HCT116 (cell line): ENCODE results near the gene CLEC18A. TPM values are rescaled to one million over a fixed set of nuclear protein-coding genes. Genes with fewer than 3 reads are reported as not detected.

ENCODE experiments used
- ATAC-seq: fragments of 200-7000 bp; cut with Tn5 transposase; 2 replicates; pipeline ENCODE4 v1.9.1; 2020; ENCODE audit warnings: mild to moderate bottlenecking, moderate library complexity
- BruUV-seq: library from RNA; stranded (reverse); fragments of 400-500 nt; replicated peaks from 2 replicates; lab custom pipeline; 2021; lab: Mats Ljungman, UMichigan
- CTCF ChIA-PET: fragments of 300-600 bp; sonication (Branson Sonifier 250); formaldehyde crosslinking; loops from one replicate; lab custom pipeline; 2021; ENCODE audit warnings: antibody characterized with exemption; lab: Charles Lee
- POLR2A ChIA-PET: fragments of 300-600, 350-600 bp; sonication (Branson Sonifier 250); formaldehyde crosslinking; loops from one replicate; lab custom pipeline; 2021; ENCODE audit warnings: antibody characterized with exemption; lab: Charles Lee
- RAD21 ChIA-PET, 2 experiments: fragments of 300-600 bp; sonication (Branson Sonifier 250); formaldehyde crosslinking; loops; one replicate each; lab custom pipeline; 2023; ENCODE audit warnings: low total read pairs in 2 of 2; ENCODE audit not compliant: uncharacterized antibody in 2 of 2, unreplicated experiment in 2 of 2, low non-redundant PET in 1 of 2; lab: Charles Lee
- DNase-seq: peaks from one replicate; pipeline ENCODE4 v3.0.0-alpha.2; 2010; ENCODE audit warnings: low read depth, low spot score
- H2AFZ ChIP-seq: fragments of 200-600 bp; shearing (Covaris generic), sonication (generic); 2 replicates; pipeline ENCODE4 v1.6.1; 2017; ENCODE audit warnings: low read depth, mixed run types, mixed read lengths, antibody characterized with exemption, low read length; ENCODE audit not compliant: poor library complexity, severe bottlenecking
- H3K27ac ChIP-seq: 2 replicates; pipeline ENCODE4 v1.5.1; 2012; ENCODE audit warnings: low read depth, low read length
- H3K27me3 ChIP-seq: fragments of 200-600 bp; sonication (generic); 2 replicates; pipeline ENCODE4 v1.6.1; 2016; ENCODE audit warnings: mixed run types, low read length, mixed read lengths; ENCODE audit not compliant: insufficient read depth
- H3K36me3 ChIP-seq, 2 experiments: fragments of 200-500 bp in 1 of 2; fragments of 200-600 bp in 1 of 2; sonication (Bioruptor generic) in 1 of 2; sonication (generic) in 1 of 2; 2 replicates each; pipeline versions ENCODE4 v1.5.1 to v1.6.1; 2014 to 2016; ENCODE audit warnings: low read length in 2 of 2, inconsistent platforms in 1 of 2, mixed read lengths in 1 of 2, mixed run types in 1 of 2; ENCODE audit not compliant: insufficient read depth in 2 of 2, control insufficient read depth in 1 of 2
- H3K4me1 ChIP-seq, 2 experiments: fragments of 200-600 bp in 1 of 2; sonication (generic) in 1 of 2; 2 replicates each; pipeline versions ENCODE4 v1.5.1 to v1.6.1; 2012 to 2017; ENCODE audit warnings: low read length in 2 of 2, inconsistent platforms in 1 of 2, mild to moderate bottlenecking in 1 of 2, mixed read lengths in 1 of 2, mixed run types in 1 of 2, moderate library complexity in 1 of 2; ENCODE audit not compliant: insufficient read depth in 2 of 2, control insufficient read depth in 1 of 2
- H3K4me2 ChIP-seq: fragments of 200-600 bp; sonication (generic); 2 replicates; pipeline ENCODE4 v1.6.1; 2017; ENCODE audit warnings: mixed run types, low read length, mixed read lengths
- H3K4me3 ChIP-seq, 2 experiments: fragments of 200-600 bp in 1 of 2; sonication (generic) in 1 of 2; replicated peaks in 1 of 2; 2 replicates each; pipeline ENCODE4 v1.5.1; 2011 to 2016; ENCODE audit warnings: low read length in 2 of 2, control low read depth in 1 of 2, low read depth in 1 of 2, mild to moderate bottlenecking in 1 of 2, mixed read lengths in 1 of 2, mixed run types in 1 of 2
- H3K79me2 ChIP-seq: fragments of 200-600 bp; sonication (generic); 2 replicates; pipeline ENCODE4 v1.6.1; 2017; ENCODE audit warnings: mild to moderate bottlenecking, mixed run types, low read length, moderate library complexity, mixed read lengths; ENCODE audit not compliant: insufficient read depth
- H3K9ac ChIP-seq: fragments of 200-600 bp; sonication (generic); 2 replicates; pipeline ENCODE4 v1.6.1; 2016; ENCODE audit warnings: low read length, mixed read lengths
- H3K9me2 ChIP-seq: fragments of 200-600 bp; sonication (generic), shearing (Covaris generic); 2 replicates; pipeline ENCODE4 v1.6.1; 2017; ENCODE audit warnings: mixed run types, mild to moderate bottlenecking, moderate library complexity; ENCODE audit not compliant: insufficient read depth
- H3K9me3 ChIP-seq, 2 experiments: fragments of 200-500 bp in 1 of 2; fragments of 200-600 bp in 1 of 2; sonication (Bioruptor generic) in 1 of 2; sonication (generic) in 1 of 2; 2 replicates each; pipeline ENCODE4 v1.6.1; 2014 to 2017; ENCODE audit warnings: low read length in 2 of 2, mixed read lengths in 2 of 2, inconsistent platforms in 1 of 2, low read depth in 1 of 2, mild to moderate bottlenecking in 1 of 2, mixed run types in 1 of 2, moderate library complexity in 1 of 2; ENCODE audit not compliant: control insufficient read depth in 1 of 2, insufficient read depth in 1 of 2
- H4K20me1 ChIP-seq: fragments of 200-600 bp; sonication (generic), shearing (Covaris generic); 2 replicates; pipeline ENCODE4 v1.6.1; 2017; ENCODE audit warnings: mixed run types, mild to moderate bottlenecking, moderate library complexity; ENCODE audit not compliant: insufficient read depth
- ATF3 ChIP-seq: IDR thresholded peaks from 2 replicates; pipeline ENCODE4 v1.6.1; 2012
- CBX3 ChIP-seq: IDR thresholded peaks from 2 replicates; pipeline ENCODE4 v1.6.1; 2012; ENCODE audit warnings: low read depth
- EGR1 ChIP-seq: IDR thresholded peaks from 2 replicates; pipeline ENCODE4 v1.6.1; 2012; ENCODE audit warnings: low read depth
- RAD21 ChIP-seq: IDR thresholded peaks from 2 replicates; pipeline ENCODE4 v1.6.1; 2012; ENCODE audit warnings: low read depth, mild to moderate bottlenecking
- SIN3A ChIP-seq: IDR thresholded peaks from 2 replicates; pipeline ENCODE4 v1.6.1; 2012; ENCODE audit warnings: low read depth
- TCF7L2 ChIP-seq: IDR thresholded peaks from 2 replicates; pipeline ENCODE4 v1.7.0; 2011; ENCODE audit warnings: borderline replicate concordance, inconsistent platforms; ENCODE audit not compliant: insufficient read depth, insufficient read length; ENCODE audit errors: extremely low read depth
- YY1 ChIP-seq: IDR thresholded peaks from 2 replicates; pipeline ENCODE4 v1.6.1; 2011; ENCODE audit warnings: low read length, low read depth, moderate library complexity, mild to moderate bottlenecking; ENCODE audit not compliant: insufficient replicate concordance; ENCODE audit errors: extremely low read depth
- ZBTB33 ChIP-seq: IDR thresholded peaks from 2 replicates; pipeline ENCODE4 v1.6.1; 2011; ENCODE audit warnings: mild to moderate bottlenecking, low read length, moderate library complexity; ENCODE audit not compliant: insufficient replicate concordance; ENCODE audit errors: extremely low read depth
- ZFX ChIP-seq: fragments of 450-650 bp; IDR thresholded peaks from 2 replicates; pipeline ENCODE4 v1.6.1; 2017
- ZNF274 ChIP-seq: fragments of 200-500 bp; sonication (Bioruptor generic); IDR thresholded peaks from 2 replicates; pipeline ENCODE4 v1.6.1; 2014; ENCODE audit warnings: mild to moderate bottlenecking, low read depth, low read length, inconsistent platforms
- intact Hi-C: fragments of 100-400 bp; cut with micrococcal nuclease; formaldehyde crosslinking; loops from 2 replicates; pipeline ENCODE4 v1.10.0; 2022
- total RNA-seq: library from RNA; stranded (reverse); gene quantifications from one replicate; pipeline ENCODE4 v1.2.1, GENCODE V29; 2021; ENCODE audit not compliant: unreplicated experiment

The CLEC18A gene
- total RNA-seq, 1 experiment from 2014 or later, result 1.0 TPM

DNA sequence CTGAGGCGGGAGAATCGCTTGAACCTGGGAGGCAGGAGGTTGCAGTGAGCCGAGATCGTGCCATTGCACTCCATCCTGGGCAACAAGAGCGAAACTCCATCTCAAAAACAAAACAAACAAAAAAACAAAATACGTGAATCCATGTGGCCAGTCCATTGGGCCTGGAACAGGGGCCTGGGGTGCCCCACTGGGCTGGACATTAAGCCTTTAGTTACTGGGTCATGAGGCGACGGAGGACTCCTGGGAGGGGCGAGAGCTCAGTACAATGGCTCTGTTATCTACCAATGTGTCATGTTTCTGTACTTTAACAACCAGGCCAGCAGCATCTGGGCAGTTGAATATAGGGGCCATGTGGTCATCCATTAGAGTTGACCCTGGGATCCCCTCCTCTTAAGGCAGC is 18.9 kb upstream of the CLEC18A start:
- Histone ChIP-seq H3K4me2 (no peak overlapping the region), H3K79me2 (no peaks in the 10 kb centered on the region), H4K20me1 (no peaks in the 10 kb centered on the region), H3K4me1 (no peaks in the 10 kb centered on the region), H3K27me3 (no peaks in the 10 kb centered on the region), H3K36me3 (peaks cover 4 to 6% of the 10 kb centered on the region in 2 experiments; a peak in 3 of 4 replicates), H3K27ac (no peak overlapping the region), H3K9me2 (no peaks in the 10 kb centered on the region), H3K4me3 (no peak overlapping the region), H3K9ac (no peak overlapping the region), H3K9me3 (no peaks in the 10 kb centered on the region), H2AFZ (no peak overlapping the region)
- RAD21 ChIA-PET, result no interaction called here
- no peak for DNase-seq
- intact Hi-C loops, result no loop called here
- CTCF ChIA-PET, result no interaction called here
- POLR2A ChIA-PET, result no interaction called here
- BruUV-seq, result no TSS peak
- TF ChIP-seq EGR1, result no peak
- no peak for TF ChIP-seq SIN3A
- TF ChIP-seq ZNF274, result no peak
- no peak for TF ChIP-seq TCF7L2
- no peak for TF ChIP-seq CBX3
- TF ChIP-seq ZFX, result no peak
- TF ChIP-seq ZBTB33, result no peak
- TF ChIP-seq RAD21, result no peak
- TF ChIP-seq YY1, result no peak
- TF ChIP-seq ATF3, result no peak
- no peak for ATAC-seq
